KMS-11 (cell line): ENCODE data around the gene KCNIP1.

Source experiments
- H2AFZ ChIP-seq: fragments of 200-600 bp; sonication (generic); 2 replicates; pipeline ENCODE4 v1.6.1; 2016; ENCODE audit warnings: antibody characterized with exemption, mixed run types, low read depth
- H3K27ac ChIP-seq: fragments of 200-600 bp; sonication (generic); 2 replicates; pipeline ENCODE4 v1.6.1; 2016; ENCODE audit warnings: mild to moderate bottlenecking, mixed run types
- H3K27me3 ChIP-seq: fragments of 200-600 bp; sonication (generic); 2 replicates; pipeline ENCODE4 v1.6.1; 2017; ENCODE audit warnings: mild to moderate bottlenecking, low read depth, mixed run types, moderate library complexity; ENCODE audit not compliant: insufficient read depth
- H3K36me3 ChIP-seq: fragments of 200-600 bp; sonication (generic); 2 replicates; pipeline ENCODE4 v1.6.1; 2017; ENCODE audit warnings: mild to moderate bottlenecking, mixed run types; ENCODE audit not compliant: insufficient read depth
- H3K4me1 ChIP-seq: fragments of 200-600 bp; sonication (generic); 2 replicates; pipeline ENCODE4 v1.6.1; 2016; ENCODE audit warnings: mild to moderate bottlenecking, low read depth, mixed run types; ENCODE audit not compliant: poor library complexity, severe bottlenecking
- H3K4me2 ChIP-seq: fragments of 200-600 bp; sonication (generic); 2 replicates; pipeline ENCODE4 v1.7.0; 2016; ENCODE audit warnings: mild to moderate bottlenecking, mixed run types
- H3K4me3 ChIP-seq: fragments of 200-600 bp; sonication (generic); IDR thresholded peaks from 2 replicates; pipeline ENCODE4 v1.6.1; 2017; ENCODE audit warnings: low read depth, low read length, mixed read lengths; ENCODE audit not compliant: insufficient read depth
- H3K79me2 ChIP-seq: fragments of 200-600 bp; sonication (generic); 2 replicates; pipeline ENCODE4 v1.6.1; 2016; ENCODE audit warnings: low read depth, mixed run types; ENCODE audit not compliant: insufficient read depth
- H3K9ac ChIP-seq: fragments of 200-600 bp; sonication (generic); 2 replicates; pipeline ENCODE4 v1.6.1; 2016; ENCODE audit warnings: mild to moderate bottlenecking, mixed run types
- H4K20me1 ChIP-seq: fragments of 200-600 bp; sonication (generic); 2 replicates; pipeline ENCODE4 v1.6.1; 2016; ENCODE audit warnings: mild to moderate bottlenecking, mixed run types; ENCODE audit not compliant: insufficient read depth
- CTCF ChIP-seq: fragments of 200-600 bp; sonication (generic); conservative IDR thresholded peaks from 2 replicates; pipeline ENCODE4 v1.6.1; 2017; ENCODE audit warnings: low read depth, mild to moderate bottlenecking, antibody characterized with exemption, low read length, moderate library complexity, mixed read lengths

KCNIP1 gene

GRCh38 chr5:170466988-170467707 lies 36.7 kb upstream of the KCNIP1 start:
- Histone ChIP-seq H3K27me3 (no peaks in the 10 kb centered on the region), H3K9ac (no peak overlapping the region), H3K4me2 (no peak overlapping the region), H3K79me2 (no peaks in the 10 kb centered on the region), H4K20me1 (no peaks in the 10 kb centered on the region), H3K36me3 (no peaks in the 10 kb centered on the region), H2AFZ (no peak overlapping the region), H3K4me1 (no peaks in the 10 kb centered on the region), H3K27ac (no peak overlapping the region), H3K4me3 (no peak overlapping the region)
- TF ChIP-seq CTCF = no peak

- H3K4me3 ChIP-seq = no peak overlapping the region
- H3K4me1 ChIP-seq = no peaks in the 10 kb centered on the region
- no peaks in the 10 kb centered on the region for H4K20me1 ChIP-seq
- no peak overlapping the region for H3K4me2 ChIP-seq
- H2AFZ ChIP-seq = no peak overlapping the region
- no peaks in the 10 kb centered on the region for H3K36me3 ChIP-seq
- TF ChIP-seq CTCF = no peak
- no peak overlapping the region for H3K27ac ChIP-seq
- no peaks in the 10 kb centered on the region for H3K79me2 ChIP-seq
- no peak overlapping the region for H3K9ac ChIP-seq
- H3K27me3 ChIP-seq = no peaks in the 10 kb centered on the region
Measured at GRCh38 chr5:170468633-170469285, 35.1 kb upstream of the KCNIP1 start.

GRCh38 chr5:170469414-170469813 lies 34.4 kb upstream of the KCNIP1 start:
- Histone ChIP-seq H3K4me3 (no peak overlapping the region), H3K4me1 (no peaks in the 10 kb centered on the region), H3K9ac (no peak overlapping the region), H3K4me2 (no peak overlapping the region), H3K79me2 (no peaks in the 10 kb centered on the region), H3K27me3 (no peaks in the 10 kb centered on the region), H4K20me1 (no peaks in the 10 kb centered on the region), H3K36me3 (no peaks in the 10 kb centered on the region), H2AFZ (no peak overlapping the region), H3K27ac (no peak overlapping the region)
- no peak for TF ChIP-seq CTCF

- Histone ChIP-seq H2AFZ (no peak overlapping the region), H3K9ac (no peak overlapping the region), H3K79me2 (no peaks in the 10 kb centered on the region), H3K36me3 (no peaks in the 10 kb centered on the region), H4K20me1 (no peaks in the 10 kb centered on the region), H3K27ac (no peak overlapping the region), H3K27me3 (no peaks in the 10 kb centered on the region), H3K4me1 (no peaks in the 10 kb centered on the region), H3K4me2 (no peak overlapping the region), H3K4me3 (no peak overlapping the region)
- TF ChIP-seq CTCF = no peak
Measured at GRCh38 chr5:170470275-170470674, 33.5 kb upstream of the KCNIP1 start.
